Measurements from ENCODE around the gene INVS.

DNA sequence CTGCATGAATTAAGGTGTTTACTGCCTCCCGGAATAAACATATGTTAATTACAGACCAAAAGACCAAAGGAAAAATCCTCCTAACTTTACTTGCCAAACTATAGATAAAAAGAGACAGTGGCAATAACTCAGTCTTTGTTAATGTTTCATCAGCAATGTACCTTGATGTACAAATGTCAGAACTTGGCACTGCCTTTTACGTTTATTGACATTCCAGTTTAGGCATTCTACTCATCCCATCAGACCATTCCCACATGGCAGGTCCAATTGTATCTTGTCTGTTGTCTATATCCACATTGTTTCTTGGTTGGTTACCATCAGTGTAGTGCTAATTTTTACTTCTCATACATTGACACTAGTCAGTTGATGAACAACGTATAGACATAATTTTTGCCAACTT lies 168.2 kb downstream of the INVS start:
- TF ChIP-seq, protein P1, sequence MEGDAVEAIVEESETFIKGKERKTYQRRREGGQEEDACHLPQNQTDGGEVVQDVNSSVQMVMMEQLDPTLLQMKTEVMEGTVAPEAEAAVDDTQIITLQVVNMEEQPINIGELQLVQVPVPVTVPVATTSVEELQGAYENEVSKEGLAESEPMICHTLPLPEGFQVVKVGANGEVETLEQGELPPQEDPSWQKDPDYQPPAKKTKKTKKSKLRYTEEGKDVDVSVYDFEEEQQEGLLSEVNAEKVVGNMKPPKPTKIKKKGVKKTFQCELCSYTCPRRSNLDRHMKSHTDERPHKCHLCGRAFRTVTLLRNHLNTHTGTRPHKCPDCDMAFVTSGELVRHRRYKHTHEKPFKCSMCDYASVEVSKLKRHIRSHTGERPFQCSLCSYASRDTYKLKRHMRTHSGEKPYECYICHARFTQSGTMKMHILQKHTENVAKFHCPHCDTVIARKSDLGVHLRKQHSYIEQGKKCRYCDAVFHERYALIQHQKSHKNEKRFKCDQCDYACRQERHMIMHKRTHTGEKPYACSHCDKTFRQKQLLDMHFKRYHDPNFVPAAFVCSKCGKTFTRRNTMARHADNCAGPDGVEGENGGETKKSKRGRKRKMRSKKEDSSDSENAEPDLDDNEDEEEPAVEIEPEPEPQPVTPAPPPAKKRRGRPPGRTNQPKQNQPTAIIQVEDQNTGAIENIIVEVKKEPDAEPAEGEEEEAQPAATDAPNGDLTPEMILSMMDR (IDR thresholded peaks at IDR 0.05), result no peak
- no peak for TF ChIP-seq EP300 (IDR thresholded peaks at IDR 0.05)
